Kidney (tissue), 14 donors: Measurements from ENCODE around the gene NOL4L. TPM values are rescaled to one million over a fixed set of nuclear protein-coding genes. Genes with fewer than 3 reads are reported as not detected.

Experiments
- DNase-seq, 5 donors: peaks; one replicate each; pipeline ENCODE4 v3.0.0-alpha.2; 2013 to 2020
- FAIRE-seq: peaks from 2 replicates; lab custom pipeline; 2012; peaks lifted over from hg19 to GRCh38; lab: Jason Lieb, UNC
- H3K27ac ChIP-seq, 2 donors: one replicate each; pipeline ENCODE4 v1.7.0; 2013; ENCODE audit warnings: low read depth in 2 of 2, low read length in 2 of 2, inconsistent platforms in 1 of 2
- H3K27me3 ChIP-seq: one replicate; pipeline ENCODE4 v1.7.1; 2013; ENCODE audit warnings: low read length, inconsistent platforms; ENCODE audit not compliant: control insufficient read depth, insufficient read depth
- H3K36me3 ChIP-seq, 3 donors: one replicate each; pipeline versions ENCODE4 v1.7.0 to v1.7.1; 2013; ENCODE audit warnings: low read length in 3 of 3, control low read depth in 1 of 3, inconsistent platforms in 1 of 3; ENCODE audit not compliant: insufficient read depth in 3 of 3, control insufficient read depth in 2 of 3
- H3K4me1 ChIP-seq, 3 donors: one replicate each; pipeline versions ENCODE4 v1.7.0 to v1.7.1; 2013; ENCODE audit warnings: low read length in 3 of 3, inconsistent platforms in 1 of 3, low read depth in 1 of 3; ENCODE audit not compliant: control insufficient read depth in 2 of 3, insufficient read depth in 2 of 3
- H3K4me3 ChIP-seq, 3 donors: one replicate each; pipeline versions ENCODE4 v1.7.0 to v1.8.1; 2013; ENCODE audit warnings: low read length in 3 of 3, control low read depth in 1 of 3, inconsistent platforms in 1 of 3
- H3K9ac ChIP-seq, 3 donors: one replicate each; pipeline versions ENCODE4 v1.7.0 to v1.7.1; 2013; ENCODE audit warnings: low read length in 3 of 3, control low read depth in 1 of 3, inconsistent platforms in 1 of 3
- H3K9me3 ChIP-seq, 3 donors: one replicate each; pipeline versions ENCODE4 v1.7.0 to v1.7.1; 2013; ENCODE audit warnings: low read length in 3 of 3, control low read depth in 1 of 3, inconsistent platforms in 1 of 3; ENCODE audit not compliant: control insufficient read depth in 2 of 3, insufficient read depth in 1 of 3
- CTCF ChIP-seq: IDR thresholded peaks from 3 replicates; pipeline ENCODE4 v1.5.1; 2012; ENCODE audit warnings: mild to moderate bottlenecking, moderate library complexity, borderline replicate concordance; ENCODE audit not compliant: insufficient read depth; ENCODE audit errors: extremely low read depth
- intact Hi-C: fragments of 100-400 bp; cut with DNase I; formaldehyde crosslinking; loops from one replicate; pipeline ENCODE4 v1.11.1; 2022
- polyA plus RNA-seq: library from polyadenylated mRNA; stranded (reverse); fragments of 350-450 nt; fragmentation: Illumina TruSeq; extraction: RNeasy Lipid Tissue Mini Kit (QIAGEN cat#74804); gene quantifications from one replicate; pipeline ENCODE4 v1.2.3, GENCODE V29; 2014; ENCODE audit warnings: low read depth, low replicate concordance; ENCODE audit not compliant: insufficient read depth
- total RNA-seq: library from RNA; stranded (reverse); fragmentation: NEBNext Ultra II Directional; extraction: Animal tissue kit (Norgen Biotek cat#: 25700); gene quantifications from one replicate; pipeline ENCODE4 v1.2.1, GENCODE V29; 2021
- donor health status: control.
- donor health status: control.
- donor health status: control.
- donor health status: control.
- donor health status: control.
- donor health status: DM: yes; HTN: yes; CAD: no.
- donor health status: Normal renal cell carcinoma (clear cell type).

The NOL4L gene
- total and polyA plus RNA-seq, 2 donors from 2014 or later, result 14.1 to 19.4 TPM

- H3K4me3 ChIP-seq, result no peak overlapping the region
- no peak overlapping the region for H3K9ac ChIP-seq
- no peak overlapping the region for H3K27ac ChIP-seq
- no peaks in the 10 kb centered on the region for H3K9me3 ChIP-seq
- no peak for DNase-seq
- H3K4me1 ChIP-seq, result no peaks in the 10 kb centered on the region
- intact Hi-C loops, result no loop called here
- H3K27me3 ChIP-seq, result no peaks in the 10 kb centered on the region
- H3K36me3 ChIP-seq, result no peaks in the 10 kb centered on the region
- no peak for FAIRE-seq
- no peak for TF ChIP-seq CTCF
Observed at GRCh38 chr20:32564440-32564839, 20.7 kb downstream of the NOL4L start.

- peak in 1 of 5 donors; percentile 58 for DNase-seq
- no peaks in the 10 kb centered on the region for H3K27me3 ChIP-seq
- no peak overlapping the region for H3K4me3 ChIP-seq
- FAIRE-seq, result no peak
- H3K9me3 ChIP-seq, result no peaks in the 10 kb centered on the region
- TF ChIP-seq CTCF, result no peak
- H3K27ac ChIP-seq, result no peak overlapping the region
- intact Hi-C loops, result no loop called here
- H3K36me3 ChIP-seq, result no peaks in the 10 kb centered on the region
- no peak overlapping the region for H3K9ac ChIP-seq
- no peaks in the 10 kb centered on the region for H3K4me1 ChIP-seq
Observed at GRCh38 chr20:32563311-32564272, 21.5 kb downstream of the NOL4L start.

DNA sequence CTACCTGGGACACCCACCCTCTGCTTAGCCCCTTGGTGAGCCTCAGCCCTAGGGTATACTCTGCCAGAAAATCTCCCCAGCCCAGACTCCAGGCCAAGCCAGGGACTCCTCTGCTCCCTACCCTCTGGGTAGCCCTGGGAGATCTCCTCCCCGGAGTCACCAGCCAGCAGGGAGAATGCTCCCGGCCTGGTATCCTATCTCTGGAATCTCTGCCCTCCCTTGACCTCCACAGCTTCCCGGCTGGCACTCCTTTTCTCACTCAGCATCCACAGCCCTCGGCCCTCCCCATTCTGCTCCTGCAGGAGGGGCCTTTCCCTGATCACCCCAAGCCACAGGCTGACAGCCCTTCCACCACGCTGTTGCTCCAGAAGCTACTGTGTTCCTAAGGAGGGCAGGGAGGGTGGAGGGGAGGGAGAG, 22.6 kb downstream of the NOL4L start:
- Histone ChIP-seq H3K4me1 (no peaks in the 10 kb centered on the region), H3K27ac (no peak overlapping the region), H3K9ac (no peak overlapping the region), H3K4me3 (no peak overlapping the region), H3K27me3 (no peaks in the 10 kb centered on the region), H3K9me3 (no peaks in the 10 kb centered on the region), H3K36me3 (no peaks in the 10 kb centered on the region)
- TF ChIP-seq CTCF, result no peak
- FAIRE-seq (no peak), DNase-seq (peak in 1 of 5 donors; percentile 54)
- intact Hi-C loops, result no loop called here
